Stimulated activated CD4-positive, alpha-beta T cell treated with anti-CD3 and anti-CD28 coated beads, Interleukin-15, amount 100 ng/mL, for 1 hour (primary cell): Measurements from ENCODE around the gene EPC1.
"Not testable (repeated sequence)": the region's sequence is repeated elsewhere in the genome, so short reads cannot be mapped to it uniquely, and the experiment has no call there.

Experiments used
- DNase-seq, 2 donors: peaks; one replicate each; pipeline ENCODE4 v3.0.0-alpha.2; 2020; ENCODE audit warnings: low read depth in 1 of 2, low spot score in 1 of 2

Gene EPC1

GRCh38 chr10:32372000-32372875 lies 25.3 kb upstream of the EPC1 start:
- no peak for DNase-seq

GRCh38 chr10:32371101-32371500 lies 24.1 kb upstream of the EPC1 start:
- no peak for DNase-seq

DNA sequence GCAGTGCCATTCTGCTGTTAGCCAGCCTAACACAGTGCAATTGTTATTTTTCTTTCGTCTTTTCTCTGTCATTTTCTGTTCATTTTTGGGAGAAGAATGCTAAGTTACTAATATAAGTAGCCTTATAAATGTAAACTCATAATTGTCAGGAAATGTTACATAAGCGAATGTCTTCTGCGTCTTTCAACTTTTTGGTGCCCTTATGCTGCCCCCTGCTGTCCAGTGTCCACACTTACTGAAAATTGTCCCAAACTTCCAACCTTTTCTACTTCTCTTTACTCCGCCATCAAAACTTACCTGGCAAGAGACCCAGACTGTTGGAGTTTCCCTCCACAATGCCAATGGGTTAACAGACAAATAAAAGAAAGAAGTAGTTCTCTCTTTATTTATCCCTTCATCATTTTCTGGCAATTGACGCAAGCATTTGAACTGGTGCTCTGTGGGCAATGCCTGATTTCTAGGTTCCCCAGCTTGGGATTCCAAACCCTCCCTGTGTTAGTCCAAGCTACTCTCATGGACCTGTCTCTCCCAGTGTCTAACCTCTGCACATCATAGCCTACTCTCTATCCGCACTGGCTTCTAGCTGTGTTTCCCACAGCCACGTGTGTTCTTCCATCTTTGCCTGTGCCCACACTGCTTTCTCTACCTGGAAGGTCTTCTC lies 21.0 kb upstream of the EPC1 start:
- DNase-seq, result peak; percentile 41 to 52

- DNase-seq, result no peak
Measured at GRCh38 chr10:32366588-32366987, 19.6 kb upstream of the EPC1 start.

GRCh38 chr10:32366111-32366510 lies 19.2 kb upstream of the EPC1 start:
- DNase-seq, result no peak

DNA sequence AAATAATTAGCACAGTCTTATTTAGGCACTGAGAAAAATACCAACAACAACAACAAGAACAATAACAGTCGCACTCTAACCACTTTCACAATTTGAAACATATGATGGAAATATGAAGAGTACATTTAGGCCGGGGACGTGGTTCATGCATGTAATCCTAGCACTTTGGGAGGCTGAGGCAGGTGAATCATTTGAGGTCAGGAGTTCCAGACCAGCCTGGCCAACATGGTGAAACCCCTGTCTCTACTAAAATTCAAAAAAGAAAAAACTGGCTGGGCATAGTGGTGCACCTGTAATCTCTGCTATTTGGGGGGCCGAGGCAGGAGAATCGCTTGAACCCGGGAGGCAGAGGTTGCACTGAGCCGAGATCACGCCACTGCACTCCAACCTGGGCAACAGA lies 18.4 kb upstream of the EPC1 start:
- not testable (repeated sequence) for DNase-seq

DNA sequence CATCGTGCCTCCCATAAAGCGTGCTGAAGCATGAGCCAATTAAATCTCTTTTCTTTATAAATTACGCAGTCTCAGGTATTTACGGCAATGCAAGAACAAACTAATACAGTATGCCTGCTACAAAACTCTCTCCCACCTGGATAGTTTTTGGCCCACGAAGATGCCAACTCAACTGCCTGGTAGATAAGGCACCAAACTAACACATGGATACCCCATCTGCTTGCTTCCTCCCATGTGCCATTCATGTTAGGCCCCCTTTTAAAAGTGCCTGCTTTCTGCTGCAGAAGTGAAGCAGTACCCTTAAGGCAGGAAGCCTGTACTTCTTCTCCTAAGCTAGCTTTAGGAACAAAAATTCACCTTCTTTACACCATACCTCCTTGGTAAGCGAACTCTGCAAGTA lies 15.6 kb upstream of the EPC1 start:
- DNase-seq, result no peak

- DNase-seq, result no peak
Measured at GRCh38 chr10:32360884-32361283, 13.9 kb upstream of the EPC1 start.

DNA sequence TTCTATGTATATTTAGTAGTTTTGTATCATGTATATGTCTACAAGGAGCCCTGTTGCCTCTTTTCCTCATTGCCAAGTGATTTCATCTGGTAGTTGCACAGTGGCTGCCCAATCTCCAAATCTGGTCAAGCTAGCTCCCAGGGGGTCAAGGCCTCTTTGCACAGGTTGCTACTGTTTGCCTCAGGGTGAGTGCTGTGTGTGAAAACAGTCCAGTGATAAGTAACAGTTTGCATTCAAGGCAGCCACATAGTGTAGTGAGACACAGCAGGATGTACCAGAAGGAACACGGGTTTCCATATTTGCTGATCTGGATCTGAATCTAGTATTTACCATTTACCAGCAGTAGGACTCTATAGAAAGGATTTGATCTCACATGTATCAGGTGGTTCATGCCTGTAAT lies 13.3 kb upstream of the EPC1 start:
- DNase-seq, result no peak

- no peak for DNase-seq
Measured at GRCh38 chr10:32357056-32357735, 10.2 kb upstream of the EPC1 start.

GRCh38 chr10:32354690-32355089 lies 7.7 kb upstream of the EPC1 start:
- DNase-seq, result not testable (repeated sequence)

- DNase-seq, result no peak
Measured at GRCh38 chr10:32350811-32351350, 3.9 kb upstream of the EPC1 start.

DNA sequence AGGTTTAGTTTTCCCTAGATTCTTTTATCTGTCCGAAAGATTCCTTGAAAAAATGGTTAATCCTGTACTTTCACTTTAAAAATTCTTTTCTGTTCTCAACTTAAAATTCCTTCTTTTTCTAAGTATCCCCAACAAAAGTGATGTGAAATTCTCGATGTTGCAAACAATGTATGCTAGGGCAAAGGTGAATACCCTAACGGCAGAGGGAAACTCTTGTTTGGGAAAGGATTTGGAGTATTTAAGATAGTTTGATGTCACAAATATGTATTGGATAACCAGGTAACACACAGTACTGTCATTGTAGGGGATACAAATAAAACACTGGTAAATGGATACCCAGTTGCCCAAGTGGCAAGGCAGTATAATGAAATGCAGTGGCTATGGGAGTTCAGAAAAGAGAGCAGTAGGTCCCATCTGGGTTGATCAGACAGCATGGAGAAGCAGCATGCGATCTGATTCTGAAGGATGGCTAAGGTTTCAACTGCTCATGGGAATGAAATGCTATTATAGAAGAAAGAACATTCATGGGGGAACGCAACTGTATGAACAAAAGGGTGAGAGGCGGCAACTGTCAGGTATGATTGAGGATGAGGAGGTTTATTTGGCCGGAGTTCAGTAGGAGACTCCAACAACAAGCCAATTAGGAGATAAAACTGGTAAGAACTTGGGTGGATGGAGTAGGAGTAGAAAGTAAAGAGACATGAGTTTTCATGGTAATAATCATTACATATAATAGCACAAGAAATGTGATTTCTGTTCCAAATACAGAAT lies 3.2 kb upstream of the EPC1 start:
- DNase-seq, result no peak

- no peak for DNase-seq
Measured at GRCh38 chr10:32349199-32349585, 2.2 kb upstream of the EPC1 start.

DNA sequence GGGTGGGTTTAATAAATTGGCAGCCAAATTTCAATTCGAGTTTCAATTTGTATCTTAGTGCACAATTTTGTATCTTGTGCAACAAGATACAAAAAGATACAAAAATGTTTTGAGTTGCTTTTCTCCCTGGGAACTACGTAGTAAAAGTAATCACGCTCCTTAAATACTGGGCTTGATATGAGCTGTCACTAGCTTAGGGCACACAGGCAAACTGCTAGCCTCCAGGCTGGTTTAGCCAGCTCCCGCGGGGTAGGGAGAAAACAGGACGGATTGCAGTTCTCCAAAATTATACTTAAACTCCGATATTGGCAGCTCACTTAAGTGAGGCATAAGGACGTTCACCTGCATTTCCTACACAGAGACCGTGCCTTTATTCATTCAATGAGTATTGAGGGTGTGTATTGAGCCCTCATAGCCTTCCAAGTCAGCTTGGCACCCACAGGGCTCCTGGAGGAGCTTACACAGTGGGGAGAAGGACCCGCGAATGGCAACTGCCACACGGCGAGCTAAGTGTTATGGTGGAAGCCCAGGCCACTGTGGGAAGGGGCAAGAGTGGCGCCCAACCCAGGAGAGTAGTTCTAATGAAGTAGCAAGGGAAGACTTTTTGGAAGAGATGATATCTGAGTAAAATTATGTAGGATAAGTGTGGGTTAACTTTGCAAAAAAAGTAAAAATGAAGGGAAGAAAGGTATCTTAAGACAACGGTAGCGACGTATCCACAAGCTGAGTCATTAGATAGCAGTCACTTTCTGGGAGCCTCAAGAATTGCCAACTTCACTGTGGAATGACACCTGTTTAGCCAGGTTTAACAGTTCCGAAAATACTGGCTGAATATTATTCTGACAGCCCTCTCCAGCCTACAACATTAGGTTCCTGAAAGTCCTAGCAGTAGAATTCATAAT lies 1.6 kb upstream of the EPC1 start:
- no peak for DNase-seq

DNA sequence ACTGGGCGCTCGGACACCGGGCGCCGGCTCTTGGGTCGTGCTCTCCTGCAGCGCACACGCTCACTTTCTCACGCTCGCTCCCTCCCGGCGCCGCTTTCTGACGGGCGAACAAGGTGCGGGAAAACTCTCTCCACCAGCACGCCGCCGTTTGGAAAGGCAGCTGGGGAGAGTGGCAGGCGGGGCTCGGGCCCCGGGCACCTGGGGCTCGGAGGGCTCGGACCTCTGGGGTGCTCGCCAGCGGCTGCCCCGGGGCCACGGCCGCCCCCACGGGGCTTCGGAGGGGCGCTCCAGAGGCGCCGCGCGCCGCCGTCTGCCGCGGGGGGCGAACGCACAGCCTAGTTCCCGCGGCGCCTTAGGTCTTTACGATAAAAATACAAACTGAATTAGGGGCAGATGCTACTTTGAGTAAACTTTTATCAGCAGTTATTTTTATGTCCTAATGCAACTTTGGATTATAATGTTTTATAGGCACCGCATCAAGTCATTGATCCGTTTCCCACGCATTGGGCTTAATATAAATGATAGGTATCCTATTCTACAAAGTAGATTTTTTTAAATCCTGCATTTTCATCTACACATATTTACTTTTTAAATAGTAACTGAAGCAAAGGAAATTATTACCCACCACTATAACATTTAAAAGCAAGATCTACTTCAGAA lies 535 bp upstream of the EPC1 start:
- no peak for DNase-seq

GRCh38 chr10:32346134-32346550 lies 816 bp downstream of the EPC1 start:
- DNase-seq, result peak; percentile 91 to 93

DNA sequence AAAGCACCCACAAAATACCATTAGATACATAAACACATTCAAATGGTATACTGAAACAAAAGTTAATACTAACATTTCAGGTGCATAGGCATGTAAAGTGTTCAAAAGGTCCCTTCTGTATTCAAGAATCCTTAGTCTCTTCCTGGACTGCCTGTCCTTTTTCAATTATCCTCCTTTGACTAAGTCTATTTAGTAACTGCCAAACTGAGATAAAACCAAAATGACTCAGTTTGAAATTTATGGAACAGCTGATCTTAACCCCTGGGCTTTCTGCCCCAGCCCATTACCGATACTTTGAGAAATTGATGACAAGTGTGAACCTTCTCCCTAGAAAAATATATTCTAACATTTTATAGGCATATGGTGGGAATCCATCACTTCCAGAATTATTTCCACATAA lies 5.4 kb downstream of the EPC1 start:
- no peak for DNase-seq

DNA sequence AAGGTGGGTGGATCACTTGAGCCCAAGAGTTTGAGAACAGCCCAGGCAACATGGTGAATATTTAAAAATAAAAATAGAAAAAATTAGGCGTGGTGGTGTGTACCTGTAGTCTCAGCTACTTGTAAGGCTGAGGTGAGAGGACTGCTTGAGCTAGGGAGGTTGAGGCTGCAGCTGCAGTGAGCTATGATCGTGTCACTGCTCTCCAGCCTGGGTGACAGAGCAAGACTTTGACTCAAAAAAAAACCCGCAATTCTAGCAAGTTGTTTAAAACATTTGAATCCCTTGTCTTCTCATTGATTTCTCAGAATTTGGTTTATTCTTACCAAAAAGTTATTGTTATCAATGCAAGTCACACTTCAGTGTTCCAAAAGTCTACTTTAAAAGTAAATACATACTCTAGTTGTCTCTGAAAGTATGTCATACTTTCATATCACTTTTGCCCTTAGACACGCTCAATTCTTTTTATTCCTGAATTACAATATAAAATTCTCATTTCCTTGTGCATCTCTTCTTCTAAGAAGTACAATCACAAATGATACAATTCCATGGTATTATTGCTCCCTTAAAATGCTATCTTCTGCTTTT lies 6.3 kb downstream of the EPC1 start:
- no peak for DNase-seq
